Measurements from ENCODE around the gene MAN2B2.

DNA sequence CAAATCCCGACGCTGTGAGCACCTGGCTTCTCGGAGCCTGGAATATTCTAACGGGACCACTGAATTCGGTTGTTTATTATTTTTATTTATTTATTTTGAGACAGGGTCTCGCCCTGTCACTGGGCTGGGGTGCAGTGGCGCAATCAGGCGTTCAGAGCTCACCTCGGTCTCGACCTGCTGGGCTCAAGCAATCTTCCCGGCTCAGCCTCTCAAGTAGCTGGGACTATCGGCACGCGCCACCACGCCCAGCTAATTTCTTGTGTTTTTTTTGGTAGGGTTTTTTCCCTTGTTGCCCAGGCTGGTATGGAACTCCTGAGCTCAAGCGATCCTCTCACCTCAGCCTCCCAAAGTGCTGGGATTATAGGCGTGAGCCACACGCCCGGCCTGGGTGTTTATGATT, 97.1 kb downstream of the MAN2B2 start:
- TF ChIP-seq POLR2A (IDR thresholded peaks at IDR 0.05; ENCODE audit: low read depth, low read length): no peak
- TF ChIP-seq POLR2AphosphoS5 (IDR thresholded peaks at IDR 0.05; ENCODE audit: low read depth, low read length): no peak
- no peak for TF ChIP-seq SPI1 (IDR thresholded peaks at IDR 0.05; ENCODE audit: low read depth, low read length)
- TF ChIP-seq TAF1 (IDR thresholded peaks at IDR 0.05; ENCODE audit: low read depth, low read length): no peak
